GM10248 (cell line): ENCODE measurements around the gene COL17A1.

Experiments
- CTCF ChIA-PET: fragments of 300-600 bp; sonication (Branson Sonifier 250); formaldehyde crosslinking; extraction: SDS; loops from one replicate; lab custom pipeline; 2021; ENCODE audit warnings: antibody characterized with exemption; lab: Yijun Ruan, JAX
- POLR2A ChIA-PET: fragments of 350-650 bp; sonication (Branson Sonifier 250); formaldehyde crosslinking; extraction: SDS; loops from one replicate; lab custom pipeline; 2020; ENCODE audit warnings: antibody characterized with exemption; lab: Yijun Ruan, JAX
- DNase-seq: peaks from one replicate; pipeline ENCODE4 v3.0.0; 2012; ENCODE audit errors: extremely low spot score
- TF ChIP-seq, protein P1 (sequence below): IDR thresholded peaks from 2 replicates; pipeline ENCODE4 v1.5.1; 2012; ENCODE audit warnings: mild to moderate bottlenecking, low read depth; ENCODE audit errors: extremely low read depth, missing control alignments, control extremely low read depth

The COL17A1 gene

GRCh38 chr10:104028146-104028545 is 57.5 kb downstream of the COL17A1 start:
- TF ChIP-seq, protein P1, sequence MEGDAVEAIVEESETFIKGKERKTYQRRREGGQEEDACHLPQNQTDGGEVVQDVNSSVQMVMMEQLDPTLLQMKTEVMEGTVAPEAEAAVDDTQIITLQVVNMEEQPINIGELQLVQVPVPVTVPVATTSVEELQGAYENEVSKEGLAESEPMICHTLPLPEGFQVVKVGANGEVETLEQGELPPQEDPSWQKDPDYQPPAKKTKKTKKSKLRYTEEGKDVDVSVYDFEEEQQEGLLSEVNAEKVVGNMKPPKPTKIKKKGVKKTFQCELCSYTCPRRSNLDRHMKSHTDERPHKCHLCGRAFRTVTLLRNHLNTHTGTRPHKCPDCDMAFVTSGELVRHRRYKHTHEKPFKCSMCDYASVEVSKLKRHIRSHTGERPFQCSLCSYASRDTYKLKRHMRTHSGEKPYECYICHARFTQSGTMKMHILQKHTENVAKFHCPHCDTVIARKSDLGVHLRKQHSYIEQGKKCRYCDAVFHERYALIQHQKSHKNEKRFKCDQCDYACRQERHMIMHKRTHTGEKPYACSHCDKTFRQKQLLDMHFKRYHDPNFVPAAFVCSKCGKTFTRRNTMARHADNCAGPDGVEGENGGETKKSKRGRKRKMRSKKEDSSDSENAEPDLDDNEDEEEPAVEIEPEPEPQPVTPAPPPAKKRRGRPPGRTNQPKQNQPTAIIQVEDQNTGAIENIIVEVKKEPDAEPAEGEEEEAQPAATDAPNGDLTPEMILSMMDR: no peak
- CTCF ChIA-PET: interaction anchor here (1.2 kb wide), 1 partner anchor 9 kb away, joined by 5 read pairs; no protein-coding TSS in a partner anchor
- POLR2A ChIA-PET: no interaction called here
- DNase-seq: no peak

DNA sequence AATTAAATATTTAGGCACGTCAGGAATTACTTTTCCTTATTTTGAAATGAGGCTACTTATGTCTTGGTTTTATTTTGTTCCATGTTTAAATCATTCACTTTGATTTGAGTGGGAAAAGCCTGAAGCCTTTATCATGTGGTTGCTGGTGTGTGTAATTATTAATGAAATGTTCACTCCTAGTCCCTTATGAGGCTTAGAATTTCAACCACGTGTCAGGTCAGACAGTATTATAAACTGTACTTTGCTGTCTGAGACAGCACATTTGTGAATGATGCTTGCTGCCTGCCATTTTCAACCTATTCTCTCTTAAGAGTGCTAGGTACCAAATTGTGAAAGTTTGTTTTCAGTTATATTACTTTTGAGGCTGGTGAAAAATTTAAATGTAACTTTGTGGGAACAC is 58.9 kb downstream of the COL17A1 start:
- POLR2A ChIA-PET: no interaction called here
- TF ChIP-seq, protein P1: no peak
- CTCF ChIA-PET: no interaction called here
- no peak for DNase-seq

DNA sequence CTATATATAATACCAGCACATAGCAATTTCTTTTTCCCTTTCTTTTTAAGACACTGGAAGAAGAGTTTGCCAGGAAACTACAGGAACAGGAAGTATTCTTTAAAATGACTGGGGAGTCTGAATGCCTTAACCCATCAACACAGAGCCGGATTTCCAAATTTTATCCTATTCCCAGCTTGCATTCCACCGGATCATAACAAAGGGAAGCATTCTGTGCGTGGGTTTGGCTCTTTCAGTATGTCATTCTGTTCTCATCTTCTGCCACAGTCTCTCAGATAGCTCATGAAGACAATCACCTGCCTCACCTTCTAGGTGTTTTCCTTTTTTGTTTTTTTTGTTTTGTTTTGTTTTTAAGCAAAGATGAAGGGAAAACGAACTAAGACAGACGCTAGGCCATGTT is 60.2 kb downstream of the COL17A1 start:
- no peak for DNase-seq
- TF ChIP-seq, protein P1: no peak
- ChIA-PET CTCF (interaction anchor here (1.5 kb wide), 1 partner anchor 11 kb away, joined by 5 read pairs; no protein-coding TSS in a partner anchor), POLR2A (no interaction called here)

GRCh38 chr10:104022026-104022425 is 63.7 kb downstream of the COL17A1 start:
- POLR2A ChIA-PET: no interaction called here
- DNase-seq: no peak
- TF ChIP-seq, protein P1: no peak
- CTCF ChIA-PET: no interaction called here

GRCh38 chr10:104021246-104021645 is 64.4 kb downstream of the COL17A1 start:
- TF ChIP-seq, protein P1: no peak

DNA sequence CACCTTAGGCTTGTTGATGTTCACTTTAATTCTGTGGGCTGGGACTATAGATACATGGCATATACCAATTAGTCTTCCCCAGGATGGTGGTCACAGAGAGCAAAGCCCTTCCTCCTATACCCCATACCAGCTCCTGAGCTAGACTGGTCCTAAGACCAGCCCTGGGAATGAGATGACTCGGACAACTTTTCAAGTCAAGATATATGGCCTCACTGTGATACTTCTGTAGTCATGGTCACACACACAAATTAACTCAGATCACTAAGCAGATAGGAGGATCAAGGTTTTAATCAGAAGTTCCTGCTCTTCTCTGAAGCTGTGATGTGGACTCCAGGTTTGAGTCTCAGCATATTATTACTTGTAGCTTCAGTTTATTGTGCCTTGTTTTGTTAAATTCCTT is 65.7 kb downstream of the COL17A1 start:
- no peak for DNase-seq
- TF ChIP-seq, protein P1: no peak
- CTCF ChIA-PET: no interaction called here
- POLR2A ChIA-PET: no interaction called here

More at GRCh38 chr10:104021246-104021645, 64.4 kb downstream of the COL17A1 start:
- POLR2A ChIA-PET: no interaction called here
- no peak for DNase-seq
- CTCF ChIA-PET: interaction anchor here (0.7 to 1.3 kb wide), 3 partner anchors 11 to 335 kb away, joined by 3 to 4 read pairs (median 3); no protein-coding TSS in a partner anchor

- TF ChIP-seq, protein P1: no peak
- no peak for DNase-seq
- POLR2A ChIA-PET: interaction anchor here (0.6 kb wide), 1 partner anchor 609 kb away, joined by 3 read pairs; no protein-coding TSS in a partner anchor
- CTCF ChIA-PET: interaction anchor here (0.7 to 1.5 kb wide), 5 partner anchors 9 to 61 kb away, joined by 3 to 5 read pairs (median 3); no protein-coding TSS in a partner anchor
Measured at GRCh38 chr10:104018471-104018870, 67.2 kb downstream of the COL17A1 start.
